Measurements from ENCODE around the gene KIAA1671.
A peak's percentile ranks its signal among the peaks of the same experiment; 100 is the strongest.
"Not testable (repeated sequence)": the region's sequence is repeated elsewhere in the genome, so short reads cannot be mapped to it uniquely, and the experiment has no call there.

The KIAA1671 gene

GRCh38 chr22:25200967-25201366 lies 248.5 kb downstream of the KIAA1671 start:
- no peak for DNase-seq (ENCODE audit: low read depth, low spot score)

- DNase-seq (ENCODE audit: low read depth, low spot score), result no peak
Observed at GRCh38 chr22:25201557-25202273, 249.2 kb downstream of the KIAA1671 start.

GRCh38 chr22:25202290-25202921 lies 249.9 kb downstream of the KIAA1671 start:
- peak; percentile 38 for DNase-seq (ENCODE audit: low read depth, low spot score)

GRCh38 chr22:25203082-25203481 lies 250.6 kb downstream of the KIAA1671 start:
- no peak for DNase-seq (ENCODE audit: low read depth, low spot score)

- DNase-seq (ENCODE audit: low read depth, low spot score), result not testable (repeated sequence)
Observed at GRCh38 chr22:25204547-25204946, 252.0 kb downstream of the KIAA1671 start.

GRCh38 chr22:25205847-25206246 lies 253.3 kb downstream of the KIAA1671 start:
- no peak for DNase-seq (ENCODE audit: low read depth, low spot score)

- DNase-seq (ENCODE audit: low read depth, low spot score), result no peak
Observed at GRCh38 chr22:25206998-25207397, 254.5 kb downstream of the KIAA1671 start.

- DNase-seq (ENCODE audit: low read depth, low spot score), result no peak
Observed at GRCh38 chr22:25207553-25208157, 255.1 kb downstream of the KIAA1671 start.

- DNase-seq (ENCODE audit: low read depth, low spot score), result no peak
Observed at GRCh38 chr22:25208328-25208727, 255.8 kb downstream of the KIAA1671 start.

GRCh38 chr22:25208743-25209505 lies 256.4 kb downstream of the KIAA1671 start:
- DNase-seq (ENCODE audit: low read depth, low spot score), result no peak

- DNase-seq (ENCODE audit: low read depth, low spot score), result no peak
Observed at GRCh38 chr22:25210793-25211192, 258.3 kb downstream of the KIAA1671 start.

- DNase-seq (ENCODE audit: low read depth, low spot score), result no peak
Observed at GRCh38 chr22:25212337-25212736, 259.8 kb downstream of the KIAA1671 start.

GRCh38 chr22:25213221-25213620 lies 260.7 kb downstream of the KIAA1671 start:
- DNase-seq (ENCODE audit: low read depth, low spot score), result no peak

GRCh38 chr22:25216230-25216629 lies 263.7 kb downstream of the KIAA1671 start:
- no peak for DNase-seq (ENCODE audit: low read depth, low spot score)

- no peak for DNase-seq (ENCODE audit: low read depth, low spot score)
Observed at GRCh38 chr22:25219211-25219689, 266.7 kb downstream of the KIAA1671 start, which contains the start of gene CRYBB2. TSS of gene CRYBB2 (plus strand) at chr22:25219639. CDS start at chr22:25221430, 1,791 bp downstream.

GRCh38 chr22:25219948-25220442 lies 267.5 kb downstream of the KIAA1671 start:
- no peak for DNase-seq (ENCODE audit: low read depth, low spot score)

GRCh38 chr22:25221790-25222189 lies 269.3 kb downstream of the KIAA1671 start:
- no peak for DNase-seq (ENCODE audit: low read depth, low spot score)

GRCh38 chr22:25223269-25223850 lies 270.8 kb downstream of the KIAA1671 start:
- no peak for DNase-seq (ENCODE audit: low read depth, low spot score)

GRCh38 chr22:25228822-25229221 lies 276.3 kb downstream of the KIAA1671 start:
- DNase-seq (ENCODE audit: low read depth, low spot score), result no peak

- not testable (repeated sequence) for DNase-seq (ENCODE audit: low read depth, low spot score)
Observed at GRCh38 chr22:25230760-25231159, 278.2 kb downstream of the KIAA1671 start.

- no peak for DNase-seq (ENCODE audit: low read depth, low spot score)
Observed at GRCh38 chr22:25232301-25232700, 279.8 kb downstream of the KIAA1671 start.
